GM23338 (cell line): ENCODE data around the gene CTTN. TPM values are rescaled to one million over a fixed set of nuclear protein-coding genes. Genes with fewer than 3 reads are reported as not detected.

Source experiments
- ATAC-seq: fragments of 200-7000 bp; cut with Tn5 transposase; 3 replicates; pipeline ENCODE4 v1.9.1; 2020
- DNase-seq: peaks from one replicate; pipeline ENCODE4 v3.0.0-alpha.2; 2015; ENCODE audit warnings: low spot score
- H2AFZ ChIP-seq: fragments of 200-600 bp; sonication (generic); 2 replicates; pipeline ENCODE4 v1.8.0; 2016; ENCODE audit warnings: antibody characterized with exemption, mild to moderate bottlenecking, moderate library complexity
- H3F3A ChIP-seq: fragments of 200-600 bp; sonication (generic); replicated peaks from 2 replicates; pipeline ENCODE4 v1.8.0; 2017; ENCODE audit warnings: antibody characterized with exemption, mixed run types, low read depth
- H3K27ac ChIP-seq: fragments of 200-600 bp; sonication (generic); 2 replicates; pipeline ENCODE4 v1.6.1; 2016; ENCODE audit warnings: low read depth
- H3K27me3 ChIP-seq: fragments of 200-600 bp; sonication (generic); 2 replicates; pipeline ENCODE4 v1.8.0; 2016; ENCODE audit warnings: mild to moderate bottlenecking, mixed run types, moderate library complexity; ENCODE audit not compliant: insufficient read depth
- H3K36me3 ChIP-seq: fragments of 200-600 bp; sonication (generic); 2 replicates; pipeline ENCODE4 v1.8.0; 2016; ENCODE audit warnings: mild to moderate bottlenecking; ENCODE audit not compliant: insufficient read depth
- H3K4me1 ChIP-seq: fragments of 200-600 bp; sonication (generic); 2 replicates; pipeline ENCODE4 v1.8.0; 2016; ENCODE audit warnings: mild to moderate bottlenecking, moderate library complexity; ENCODE audit not compliant: insufficient read depth
- H3K4me2 ChIP-seq: fragments of 200-600 bp; sonication (generic); 2 replicates; pipeline ENCODE4 v1.7.1; 2017; ENCODE audit warnings: mixed run types
- H3K4me3 ChIP-seq: fragments of 200-600 bp; sonication (generic); 2 replicates; pipeline ENCODE4 v1.6.1; 2016; ENCODE audit warnings: mixed run types
- H3K79me2 ChIP-seq: fragments of 200-600 bp; sonication (generic); replicated peaks from 2 replicates; pipeline ENCODE4 v1.8.0; 2017; ENCODE audit warnings: mild to moderate bottlenecking; ENCODE audit not compliant: insufficient read depth
- H3K9me2 ChIP-seq: fragments of 200-600 bp; sonication (generic); 2 replicates; pipeline ENCODE4 v1.8.0; 2017; ENCODE audit not compliant: insufficient read depth
- H4K20me1 ChIP-seq: fragments of 200-600 bp; sonication (generic); replicated peaks from 2 replicates; pipeline ENCODE4 v1.8.0; 2017; ENCODE audit warnings: mild to moderate bottlenecking; ENCODE audit not compliant: insufficient read depth
- H3K27ac Mint-ChIP-seq: 2 replicates; pipeline ENCODE4 v1.8.0; 2020; ENCODE audit warnings: inconsistent platforms, mild to moderate bottlenecking, moderate library complexity, mixed read lengths
- H3K27me3 Mint-ChIP-seq: 3 replicates; pipeline ENCODE4 v1.8.0; 2022; ENCODE audit warnings: low read depth, mild to moderate bottlenecking, moderate library complexity, mixed read lengths, inconsistent platforms; ENCODE audit not compliant: insufficient read depth, poor library complexity
- H3K36me3 Mint-ChIP-seq: 3 replicates; pipeline ENCODE4 v1.8.0; 2021; ENCODE audit warnings: low read depth, mild to moderate bottlenecking, inconsistent platforms, moderate library complexity, mixed read lengths
- H3K4me1 Mint-ChIP-seq: 3 replicates; pipeline ENCODE4 v1.8.0; 2020; ENCODE audit warnings: mild to moderate bottlenecking, inconsistent platforms, mixed read lengths
- H3K4me3 Mint-ChIP-seq: 3 replicates; pipeline ENCODE4 v1.8.0; 2021; ENCODE audit warnings: moderate library complexity, mild to moderate bottlenecking, inconsistent platforms, mixed read lengths
- H3K9me3 Mint-ChIP-seq: 3 replicates; pipeline ENCODE4 v1.8.0; 2020; ENCODE audit warnings: moderate library complexity, mild to moderate bottlenecking, inconsistent platforms, mixed read lengths
- CREB1 ChIP-seq: fragments of 250-450 bp; sonication (Bioruptor Pico); IDR thresholded peaks from 2 replicates; pipeline ENCODE4 v1.5.0; 2020; ENCODE audit warnings: low read depth, mild to moderate bottlenecking, moderate library complexity
- EZH2 ChIP-seq: fragments of 200-600 bp; sonication (generic); IDR thresholded peaks from one replicate; pipeline ENCODE4 v1.8.0; 2017; ENCODE audit warnings: antibody characterized with exemption, mild to moderate bottlenecking, low read depth; ENCODE audit not compliant: unreplicated experiment
- EZH2phosphoT487 ChIP-seq: fragments of 200-600 bp; sonication (generic); IDR thresholded peaks from one replicate; pipeline ENCODE4 v1.8.1; 2018; ENCODE audit warnings: antibody characterized with exemption; ENCODE audit not compliant: unreplicated experiment
- JUNB ChIP-seq: IDR thresholded peaks from one replicate; pipeline ENCODE4 v1.6.1; 2016; ENCODE audit warnings: antibody characterized with exemption; ENCODE audit not compliant: unreplicated experiment
- NANOG ChIP-seq: IDR thresholded peaks from 2 replicates; pipeline ENCODE4 v1.6.1; 2016; ENCODE audit warnings: antibody characterized with exemption, borderline replicate concordance
- POLR2AphosphoS5 ChIP-seq: IDR thresholded peaks from 2 replicates; pipeline ENCODE4 v1.6.1; 2016; ENCODE audit warnings: antibody characterized with exemption, low read depth
- STAT1 ChIP-seq: IDR thresholded peaks from one replicate; pipeline ENCODE4 v1.6.1; 2016; ENCODE audit warnings: antibody characterized with exemption; ENCODE audit not compliant: unreplicated experiment
- ZNF114 ChIP-seq: fragments of 250-450 bp; sonication (Bioruptor Pico); IDR thresholded peaks from 2 replicates; pipeline ENCODE4 v1.5.0; 2020; ENCODE audit warnings: mild to moderate bottlenecking, moderate library complexity
- ZNF331 ChIP-seq: fragments of 250-450 bp; sonication (Bioruptor Pico); IDR thresholded peaks from 2 replicates; pipeline ENCODE4 v1.5.0; 2020; ENCODE audit warnings: low read depth, mild to moderate bottlenecking, moderate library complexity
- polyA plus RNA-seq: library from polyadenylated mRNA; unstranded; fragments of >200 nt; fragmentation: Nextera tagmentation; extraction: Ambion mirVana; gene quantifications from 2 replicates; pipeline ENCODE4 v1.2.1, GENCODE V29; 2016
- total RNA-seq: library from RNA; depleted of rRNA; stranded (reverse); fragments of >200 nt; shearing (Covaris generic); gene quantifications from 2 replicates; pipeline ENCODE4 v1.2.3, GENCODE V29; 2014
- TF ChIP-seq, protein P1 (sequence below), 2 experiments: fragments of 200-600 bp in 1 of 2; sonication (generic) in 1 of 2; conservative IDR thresholded peaks; 2 replicates each; pipeline versions ENCODE4 v1.5.1 to v1.6.1; 2016 to 2017; ENCODE audit warnings: antibody characterized with exemption in 2 of 2, low read depth in 2 of 2, mild to moderate bottlenecking in 2 of 2, moderate library complexity in 1 of 2
- TF ChIP-seq, protein P2 (sequence below): fragments of 250-450 bp; sonication (Bioruptor Pico); IDR thresholded peaks from 2 replicates; pipeline ENCODE4 v1.5.0; 2020; ENCODE audit warnings: mild to moderate bottlenecking, moderate library complexity
- TF ChIP-seq, protein P3 (sequence below): IDR thresholded peaks from 2 replicates; pipeline ENCODE4 v1.6.1; 2016; ENCODE audit warnings: antibody characterized with exemption
- TF ChIP-seq, protein P4 (sequence below): IDR thresholded peaks from one replicate; pipeline ENCODE4 v1.6.1; 2018; ENCODE audit warnings: antibody characterized with exemption; ENCODE audit not compliant: unreplicated experiment

Gene CTTN
- total and polyA plus RNA-seq, 2 experiments from 2014 or later, result 163 to 343 TPM

DNA sequence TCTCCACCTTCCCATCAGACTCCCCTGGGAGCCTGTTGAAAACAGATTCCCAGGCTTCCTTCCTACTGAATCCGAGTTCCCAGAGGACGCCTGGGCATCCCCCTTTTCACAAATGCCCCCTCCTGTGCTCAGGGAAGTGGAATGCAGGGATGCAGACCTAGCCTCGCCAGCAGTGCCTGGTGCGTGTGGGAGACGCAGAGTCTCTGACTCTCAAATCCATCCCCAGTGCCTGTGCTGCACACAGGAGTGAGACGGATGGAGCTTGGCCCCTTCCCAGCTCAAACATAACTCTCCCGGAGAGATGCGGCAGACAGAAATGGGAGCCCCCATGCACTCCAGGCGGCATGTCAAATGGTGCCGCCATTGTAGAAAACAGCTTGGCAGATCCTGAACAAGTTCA is 62.6 kb downstream of the CTTN start:
- Histone ChIP-seq H3K4me3 (no peak overlapping the region), H3K27ac (no peak overlapping the region), H4K20me1 (no peaks in the 10 kb centered on the region), H2AFZ (no peak overlapping the region), H3K36me3 (no peaks in the 10 kb centered on the region), H3K79me2 (no peaks in the 10 kb centered on the region), H3F3A (no peaks in the 10 kb centered on the region), H3K9me2 (no peaks in the 10 kb centered on the region), H3K27me3 (no peaks in the 10 kb centered on the region), H3K4me1 (no peaks in the 10 kb centered on the region), H3K4me2 (no peak overlapping the region)
- Mint-ChIP-seq H3K27ac (no peak overlapping the region), H3K4me1 (peaks cover 16% of the 10 kb centered on the region), H3K27me3 (peaks cover 7% of the 10 kb centered on the region), H3K36me3 (no peaks in the 10 kb centered on the region; the same call in 2 of the 3 replicates), H3K4me3 (no peak overlapping the region), H3K9me3 (peaks cover 5% of the 10 kb centered on the region; the same call in 1 of the 3 replicates)
- TF ChIP-seq POLR2AphosphoS5 (no peak), NANOG (no peak), ZNF331 (no peak), EZH2 (no peak), EZH2phosphoT487 (no peak), CREB1 (CRISPR knock-in tag) (no peak), STAT1 (no peak), ZNF114 (CRISPR knock-in tag) (no peak), JUNB (no peak)
- TF ChIP-seq, protein P1, sequence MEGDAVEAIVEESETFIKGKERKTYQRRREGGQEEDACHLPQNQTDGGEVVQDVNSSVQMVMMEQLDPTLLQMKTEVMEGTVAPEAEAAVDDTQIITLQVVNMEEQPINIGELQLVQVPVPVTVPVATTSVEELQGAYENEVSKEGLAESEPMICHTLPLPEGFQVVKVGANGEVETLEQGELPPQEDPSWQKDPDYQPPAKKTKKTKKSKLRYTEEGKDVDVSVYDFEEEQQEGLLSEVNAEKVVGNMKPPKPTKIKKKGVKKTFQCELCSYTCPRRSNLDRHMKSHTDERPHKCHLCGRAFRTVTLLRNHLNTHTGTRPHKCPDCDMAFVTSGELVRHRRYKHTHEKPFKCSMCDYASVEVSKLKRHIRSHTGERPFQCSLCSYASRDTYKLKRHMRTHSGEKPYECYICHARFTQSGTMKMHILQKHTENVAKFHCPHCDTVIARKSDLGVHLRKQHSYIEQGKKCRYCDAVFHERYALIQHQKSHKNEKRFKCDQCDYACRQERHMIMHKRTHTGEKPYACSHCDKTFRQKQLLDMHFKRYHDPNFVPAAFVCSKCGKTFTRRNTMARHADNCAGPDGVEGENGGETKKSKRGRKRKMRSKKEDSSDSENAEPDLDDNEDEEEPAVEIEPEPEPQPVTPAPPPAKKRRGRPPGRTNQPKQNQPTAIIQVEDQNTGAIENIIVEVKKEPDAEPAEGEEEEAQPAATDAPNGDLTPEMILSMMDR (conservative IDR thresholded peaks at IDR 0.05; ENCODE audit: low read depth in 2 of 2), result no peak
- TF ChIP-seq, protein P2, sequence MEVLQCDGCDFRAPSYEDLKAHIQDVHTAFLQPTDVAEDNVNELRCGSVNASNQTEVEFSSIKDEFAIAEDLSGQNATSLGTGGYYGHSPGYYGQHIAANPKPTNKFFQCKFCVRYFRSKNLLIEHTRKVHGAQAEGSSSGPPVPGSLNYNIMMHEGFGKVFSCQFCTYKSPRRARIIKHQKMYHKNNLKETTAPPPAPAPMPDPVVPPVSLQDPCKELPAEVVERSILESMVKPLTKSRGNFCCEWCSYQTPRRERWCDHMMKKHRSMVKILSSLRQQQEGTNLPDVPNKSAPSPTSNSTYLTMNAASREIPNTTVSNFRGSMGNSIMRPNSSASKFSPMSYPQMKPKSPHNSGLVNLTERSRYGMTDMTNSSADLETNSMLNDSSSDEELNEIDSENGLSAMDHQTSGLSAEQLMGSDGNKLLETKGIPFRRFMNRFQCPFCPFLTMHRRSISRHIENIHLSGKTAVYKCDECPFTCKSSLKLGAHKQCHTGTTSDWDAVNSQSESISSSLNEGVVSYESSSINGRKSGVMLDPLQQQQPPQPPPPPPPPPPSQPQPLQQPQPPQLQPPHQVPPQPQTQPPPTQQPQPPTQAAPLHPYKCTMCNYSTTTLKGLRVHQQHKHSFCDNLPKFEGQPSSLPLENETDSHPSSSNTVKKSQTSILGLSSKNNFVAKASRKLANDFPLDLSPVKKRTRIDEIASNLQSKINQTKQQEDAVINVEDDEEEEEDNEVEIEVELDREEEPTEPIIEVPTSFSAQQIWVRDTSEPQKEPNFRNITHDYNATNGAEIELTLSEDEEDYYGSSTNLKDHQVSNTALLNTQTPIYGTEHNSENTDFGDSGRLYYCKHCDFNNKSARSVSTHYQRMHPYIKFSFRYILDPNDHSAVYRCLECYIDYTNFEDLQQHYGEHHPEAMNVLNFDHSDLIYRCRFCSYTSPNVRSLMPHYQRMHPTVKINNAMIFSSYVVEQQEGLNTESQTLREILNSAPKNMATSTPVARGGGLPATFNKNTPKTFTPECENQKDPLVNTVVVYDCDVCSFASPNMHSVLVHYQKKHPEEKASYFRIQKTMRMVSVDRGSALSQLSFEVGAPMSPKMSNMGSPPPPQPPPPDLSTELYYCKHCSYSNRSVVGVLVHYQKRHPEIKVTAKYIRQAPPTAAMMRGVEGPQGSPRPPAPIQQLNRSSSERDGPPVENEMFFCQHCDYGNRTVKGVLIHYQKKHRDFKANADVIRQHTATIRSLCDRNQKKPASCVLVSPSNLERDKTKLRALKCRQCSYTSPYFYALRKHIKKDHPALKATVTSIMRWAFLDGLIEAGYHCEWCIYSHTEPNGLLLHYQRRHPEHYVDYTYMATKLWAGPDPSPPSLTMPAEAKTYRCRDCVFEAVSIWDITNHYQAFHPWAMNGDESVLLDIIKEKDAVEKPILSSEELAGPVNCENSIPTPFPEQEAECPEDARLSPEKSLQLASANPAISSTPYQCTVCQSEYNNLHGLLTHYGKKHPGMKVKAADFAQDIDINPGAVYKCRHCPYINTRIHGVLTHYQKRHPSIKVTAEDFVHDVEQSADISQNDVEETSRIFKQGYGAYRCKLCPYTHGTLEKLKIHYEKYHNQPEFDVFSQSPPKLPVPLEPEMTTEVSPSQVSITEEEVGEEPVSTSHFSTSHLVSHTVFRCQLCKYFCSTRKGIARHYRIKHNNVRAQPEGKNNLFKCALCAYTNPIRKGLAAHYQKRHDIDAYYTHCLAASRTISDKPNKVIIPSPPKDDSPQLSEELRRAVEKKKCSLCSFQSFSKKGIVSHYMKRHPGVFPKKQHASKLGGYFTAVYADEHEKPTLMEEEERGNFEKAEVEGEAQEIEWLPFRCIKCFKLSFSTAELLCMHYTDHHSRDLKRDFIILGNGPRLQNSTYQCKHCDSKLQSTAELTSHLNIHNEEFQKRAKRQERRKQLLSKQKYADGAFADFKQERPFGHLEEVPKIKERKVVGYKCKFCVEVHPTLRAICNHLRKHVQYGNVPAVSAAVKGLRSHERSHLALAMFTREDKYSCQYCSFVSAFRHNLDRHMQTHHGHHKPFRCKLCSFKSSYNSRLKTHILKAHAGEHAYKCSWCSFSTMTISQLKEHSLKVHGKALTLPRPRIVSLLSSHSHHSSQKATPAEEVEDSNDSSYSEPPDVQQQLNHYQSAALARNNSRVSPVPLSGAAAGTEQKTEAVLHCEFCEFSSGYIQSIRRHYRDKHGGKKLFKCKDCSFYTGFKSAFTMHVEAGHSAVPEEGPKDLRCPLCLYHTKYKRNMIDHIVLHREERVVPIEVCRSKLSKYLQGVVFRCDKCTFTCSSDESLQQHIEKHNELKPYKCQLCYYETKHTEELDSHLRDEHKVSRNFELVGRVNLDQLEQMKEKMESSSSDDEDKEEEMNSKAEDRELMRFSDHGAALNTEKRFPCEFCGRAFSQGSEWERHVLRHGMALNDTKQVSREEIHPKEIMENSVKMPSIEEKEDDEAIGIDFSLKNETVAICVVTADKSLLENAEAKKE (CRISPR knock-in tag), result no peak
- TF ChIP-seq, protein P3, sequence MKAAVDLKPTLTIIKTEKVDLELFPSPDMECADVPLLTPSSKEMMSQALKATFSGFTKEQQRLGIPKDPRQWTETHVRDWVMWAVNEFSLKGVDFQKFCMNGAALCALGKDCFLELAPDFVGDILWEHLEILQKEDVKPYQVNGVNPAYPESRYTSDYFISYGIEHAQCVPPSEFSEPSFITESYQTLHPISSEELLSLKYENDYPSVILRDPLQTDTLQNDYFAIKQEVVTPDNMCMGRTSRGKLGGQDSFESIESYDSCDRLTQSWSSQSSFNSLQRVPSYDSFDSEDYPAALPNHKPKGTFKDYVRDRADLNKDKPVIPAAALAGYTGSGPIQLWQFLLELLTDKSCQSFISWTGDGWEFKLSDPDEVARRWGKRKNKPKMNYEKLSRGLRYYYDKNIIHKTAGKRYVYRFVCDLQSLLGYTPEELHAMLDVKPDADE, result no peak
- TF ChIP-seq, protein P4, sequence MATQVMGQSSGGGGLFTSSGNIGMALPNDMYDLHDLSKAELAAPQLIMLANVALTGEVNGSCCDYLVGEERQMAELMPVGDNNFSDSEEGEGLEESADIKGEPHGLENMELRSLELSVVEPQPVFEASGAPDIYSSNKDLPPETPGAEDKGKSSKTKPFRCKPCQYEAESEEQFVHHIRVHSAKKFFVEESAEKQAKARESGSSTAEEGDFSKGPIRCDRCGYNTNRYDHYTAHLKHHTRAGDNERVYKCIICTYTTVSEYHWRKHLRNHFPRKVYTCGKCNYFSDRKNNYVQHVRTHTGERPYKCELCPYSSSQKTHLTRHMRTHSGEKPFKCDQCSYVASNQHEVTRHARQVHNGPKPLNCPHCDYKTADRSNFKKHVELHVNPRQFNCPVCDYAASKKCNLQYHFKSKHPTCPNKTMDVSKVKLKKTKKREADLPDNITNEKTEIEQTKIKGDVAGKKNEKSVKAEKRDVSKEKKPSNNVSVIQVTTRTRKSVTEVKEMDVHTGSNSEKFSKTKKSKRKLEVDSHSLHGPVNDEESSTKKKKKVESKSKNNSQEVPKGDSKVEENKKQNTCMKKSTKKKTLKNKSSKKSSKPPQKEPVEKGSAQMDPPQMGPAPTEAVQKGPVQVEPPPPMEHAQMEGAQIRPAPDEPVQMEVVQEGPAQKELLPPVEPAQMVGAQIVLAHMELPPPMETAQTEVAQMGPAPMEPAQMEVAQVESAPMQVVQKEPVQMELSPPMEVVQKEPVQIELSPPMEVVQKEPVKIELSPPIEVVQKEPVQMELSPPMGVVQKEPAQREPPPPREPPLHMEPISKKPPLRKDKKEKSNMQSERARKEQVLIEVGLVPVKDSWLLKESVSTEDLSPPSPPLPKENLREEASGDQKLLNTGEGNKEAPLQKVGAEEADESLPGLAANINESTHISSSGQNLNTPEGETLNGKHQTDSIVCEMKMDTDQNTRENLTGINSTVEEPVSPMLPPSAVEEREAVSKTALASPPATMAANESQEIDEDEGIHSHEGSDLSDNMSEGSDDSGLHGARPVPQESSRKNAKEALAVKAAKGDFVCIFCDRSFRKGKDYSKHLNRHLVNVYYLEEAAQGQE, result no peak
- ATAC-seq (peak; percentile 17), DNase-seq (no peak)
